Thymus (tissue), 11 donors: Measurements from ENCODE around the gene IL1RAPL1. TPM values are rescaled to one million over a fixed set of nuclear protein-coding genes. Genes with fewer than 3 reads are reported as not detected.

Experiments used
- DNase-seq, 9 donors: peaks; one replicate each; pipeline ENCODE4 v3.0.0-alpha.2; 2013; ENCODE audit warnings: low spot score in 9 of 9, low read depth in 6 of 9, missing footprints in 1 of 9
- H3K27ac ChIP-seq, 2 donors: one replicate each; pipeline ENCODE4 v1.5.1; 2013; ENCODE audit warnings: control low read depth in 1 of 2, low read depth in 1 of 2, low read length in 1 of 2, mild to moderate bottlenecking in 1 of 2, moderate library complexity in 1 of 2
- H3K27me3 ChIP-seq, 2 donors: one replicate each; pipeline ENCODE4 v1.5.1; 2013; ENCODE audit warnings: low read length in 1 of 2; ENCODE audit not compliant: control insufficient read depth in 2 of 2, insufficient read depth in 1 of 2
- H3K36me3 ChIP-seq, 2 donors: one replicate each; pipeline ENCODE4 v1.5.1; 2013; ENCODE audit warnings: low read length in 1 of 2, mild to moderate bottlenecking in 1 of 2, moderate library complexity in 1 of 2; ENCODE audit not compliant: control insufficient read depth in 2 of 2, insufficient read depth in 2 of 2
- H3K4me1 ChIP-seq, 2 donors: one replicate each; pipeline ENCODE4 v1.5.1; 2013; ENCODE audit warnings: low read length in 2 of 2; ENCODE audit not compliant: control insufficient read depth in 2 of 2, insufficient read depth in 2 of 2
- H3K4me3 ChIP-seq, 2 donors: one replicate each; pipeline ENCODE4 v1.5.1; 2013; ENCODE audit warnings: low read length in 2 of 2, control low read depth in 1 of 2, mild to moderate bottlenecking in 1 of 2
- H3K9me3 ChIP-seq, 2 donors: one replicate each; pipeline ENCODE4 v1.5.1; 2013; ENCODE audit warnings: low read length in 1 of 2, mild to moderate bottlenecking in 1 of 2; ENCODE audit not compliant: control insufficient read depth in 2 of 2, insufficient read depth in 1 of 2
- WGBS: extraction: QIAGEN DNeasy Blood & Tissue Kit; methylation state at CpG from one replicate; pipeline ENCODE4 v1.1.7; 2013; 5-methylcytosine and 5-hydroxymethylcytosine counted together
- polyA plus RNA-seq: library from polyadenylated mRNA; stranded (reverse); fragments of 200-250 nt; gene quantifications from one replicate; pipeline ENCODE4 v1.2.3, GENCODE V29; 2013
- total RNA-seq: library from RNA; stranded (reverse); fragments of 120-200 nt; gene quantifications from one replicate; pipeline ENCODE4 v1.2.4, GENCODE V29; 2013
- donor health status: healthy.

Gene IL1RAPL1
- total and polyA plus RNA-seq, 2 donors = 0.02 to 0.33 TPM

- H3K4me3 ChIP-seq = no peak overlapping the region
- no peaks in the 10 kb centered on the region for H3K9me3 ChIP-seq
- H3K27ac ChIP-seq = no peak overlapping the region
- no peak for DNase-seq
- 84% methylated on average over 3 of the region's 3 CpGs for WGBS
- H3K4me1 ChIP-seq = no peaks in the 10 kb centered on the region
- H3K36me3 ChIP-seq = no peaks in the 10 kb centered on the region
- no peaks in the 10 kb centered on the region for H3K27me3 ChIP-seq
These were observed 568.0 kb downstream of the IL1RAPL1 start for GRCh38 chrX:29155286-29155685.

GRCh38 chrX:29172880-29173279 is 585.6 kb downstream of the IL1RAPL1 start:
- no peaks in the 10 kb centered on the region for H3K36me3 ChIP-seq
- no peaks in the 10 kb centered on the region for H3K4me1 ChIP-seq
- H3K4me3 ChIP-seq = no peak overlapping the region
- H3K27ac ChIP-seq = no peak overlapping the region
- no peaks in the 10 kb centered on the region for H3K27me3 ChIP-seq
- H3K9me3 ChIP-seq = no peaks in the 10 kb centered on the region
- WGBS = 93% methylated on average over 3 of the region's 3 CpGs
- DNase-seq = no peak

- Histone ChIP-seq H3K9me3 (no peaks in the 10 kb centered on the region), H3K4me3 (no peak overlapping the region), H3K4me1 (no peaks in the 10 kb centered on the region), H3K36me3 (no peaks in the 10 kb centered on the region), H3K27me3 (no peaks in the 10 kb centered on the region), H3K27ac (no peak overlapping the region)
- 89% methylated on average over 2 of the region's 2 CpGs for WGBS
- DNase-seq = no peak
These were observed 600.0 kb downstream of the IL1RAPL1 start for GRCh38 chrX:29187264-29187663.

GRCh38 chrX:29196501-29196900 is 609.3 kb downstream of the IL1RAPL1 start:
- Histone ChIP-seq H3K36me3 (no peaks in the 10 kb centered on the region), H3K27me3 (no peaks in the 10 kb centered on the region), H3K4me1 (no peaks in the 10 kb centered on the region), H3K4me3 (no peak overlapping the region), H3K9me3 (no peaks in the 10 kb centered on the region), H3K27ac (no peak overlapping the region)
- DNase-seq = no peak

GRCh38 chrX:29215251-29215650 is 628.0 kb downstream of the IL1RAPL1 start:
- Histone ChIP-seq H3K36me3 (no peaks in the 10 kb centered on the region), H3K27me3 (no peaks in the 10 kb centered on the region), H3K4me3 (no peak overlapping the region), H3K4me1 (no peaks in the 10 kb centered on the region), H3K9me3 (no peaks in the 10 kb centered on the region), H3K27ac (no peak overlapping the region)
- DNase-seq = no peak
- WGBS = 93% methylated on average over 4 of the region's 4 CpGs

GRCh38 chrX:29225670-29226069 is 638.4 kb downstream of the IL1RAPL1 start:
- 92% methylated on average over 2 of the region's 2 CpGs for WGBS
- Histone ChIP-seq H3K27ac (no peak overlapping the region), H3K9me3 (no peaks in the 10 kb centered on the region), H3K27me3 (no peaks in the 10 kb centered on the region), H3K36me3 (no peaks in the 10 kb centered on the region), H3K4me3 (no peak overlapping the region), H3K4me1 (no peaks in the 10 kb centered on the region)
- no peak for DNase-seq

- H3K27me3 ChIP-seq = no peaks in the 10 kb centered on the region
- H3K4me1 ChIP-seq = no peaks in the 10 kb centered on the region
- 85% methylated on average over 2 of the region's 2 CpGs for WGBS
- H3K36me3 ChIP-seq = no peaks in the 10 kb centered on the region
- no peak overlapping the region for H3K4me3 ChIP-seq
- DNase-seq = no peak
- H3K9me3 ChIP-seq = no peaks in the 10 kb centered on the region
- H3K27ac ChIP-seq = no peak overlapping the region
These were observed 642.6 kb downstream of the IL1RAPL1 start for GRCh38 chrX:29229802-29230201.

- Histone ChIP-seq H3K4me3 (no peak overlapping the region), H3K27ac (no peak overlapping the region), H3K36me3 (no peaks in the 10 kb centered on the region), H3K27me3 (no peaks in the 10 kb centered on the region), H3K4me1 (no peaks in the 10 kb centered on the region), H3K9me3 (no peaks in the 10 kb centered on the region)
- 65% methylated on average over 2 of the region's 2 CpGs for WGBS
- no peak for DNase-seq
These were observed 644.6 kb downstream of the IL1RAPL1 start for GRCh38 chrX:29231800-29232199.

GRCh38 chrX:29233592-29234183 is 646.4 kb downstream of the IL1RAPL1 start:
- 31% methylated on average over 7 of the region's 7 CpGs for WGBS
- Histone ChIP-seq H3K27ac (no peak overlapping the region), H3K36me3 (no peaks in the 10 kb centered on the region), H3K4me1 (no peaks in the 10 kb centered on the region), H3K9me3 (no peaks in the 10 kb centered on the region), H3K4me3 (no peak overlapping the region), H3K27me3 (no peaks in the 10 kb centered on the region)
- no peak for DNase-seq

- H3K36me3 ChIP-seq = no peaks in the 10 kb centered on the region
- H3K4me3 ChIP-seq = no peak overlapping the region
- H3K9me3 ChIP-seq = no peaks in the 10 kb centered on the region
- H3K4me1 ChIP-seq = no peaks in the 10 kb centered on the region
- WGBS = 90% methylated on average over 6 of the region's 6 CpGs
- H3K27ac ChIP-seq = no peak overlapping the region
- no peak for DNase-seq
- no peaks in the 10 kb centered on the region for H3K27me3 ChIP-seq
These were observed 650.7 kb downstream of the IL1RAPL1 start for GRCh38 chrX:29237972-29238371.
